Measurements from ENCODE around the gene C6orf89.

Gene C6orf89

GRCh38 chr6:36860126-36860525 lies 25.6 kb upstream of the C6orf89 start:
- WGBS, result 98% methylated on average over 7 of the region's 7 CpGs
- Histone ChIP-seq H4K8ac (ENCODE audit: low read length) (no peak overlapping the region), H3K14ac (ENCODE audit: low read length in 2 of 2) (no peak overlapping the region), H3K4ac (ENCODE audit: low read depth in 1 of 2, low read length in 2 of 2) (no peak overlapping the region), H3K18ac (ENCODE audit: low read depth in 1 of 2, low read length in 2 of 2) (no peak overlapping the region), H3K4me3 (ENCODE audit: insufficient read depth in 1 of 2, low read depth in 1 of 2, low read length in 2 of 2) (no peak overlapping the region), H3K27ac (ENCODE audit: low read length, poor library complexity, severe bottlenecking) (no peak overlapping the region), H4K91ac (ENCODE audit: low read length) (no peak overlapping the region), H3K4me1 (ENCODE audit: control insufficient read depth, insufficient read depth, low read depth, low read length) (peaks cover 5% of the 10 kb centered on the region), H3K9me3 (ENCODE audit: control insufficient read depth, low read length) (no peaks in the 10 kb centered on the region), H2BK120ac (ENCODE audit: low read depth, low read length) (no peak overlapping the region), H2BK5ac (ENCODE audit: low read depth, low read length, poor library complexity, severe bottlenecking) (no peak overlapping the region), H3K23ac (ENCODE audit: low read length in 2 of 2) (peak overlapping the region in 1 of 2 experiments; percentile 47), H3K9ac (ENCODE audit: low read length) (no peak overlapping the region), H2BK12ac (ENCODE audit: low read length in 2 of 2) (no peak overlapping the region), H2AK5ac (ENCODE audit: low read length, severe bottlenecking) (no peak overlapping the region), H3K4me2 (ENCODE audit: low read length, poor library complexity, severe bottlenecking) (no peak overlapping the region), H3K36me3 (ENCODE audit: control insufficient read depth in 1 of 2, insufficient read depth in 2 of 2, low read depth in 1 of 2, low read length in 2 of 2) (peaks cover 25% of the 10 kb centered on the region in 2 experiments), H2AFZ (ENCODE audit: low read depth, low read length) (no peak overlapping the region), H3K79me1 (replicated peaks; ENCODE audit: low read length, poor library complexity, severe bottlenecking) (peaks cover 47% of the 10 kb centered on the region), H3K27me3 (ENCODE audit: control insufficient read depth in 1 of 2, insufficient read depth in 1 of 2, low read length in 2 of 2) (no peaks in the 10 kb centered on the region), H2BK15ac (ENCODE audit: low read depth, poor library complexity, severe bottlenecking) (no peak overlapping the region)
- DNase-seq, result no peak

- Histone ChIP-seq H4K8ac (ENCODE audit: low read length) (no peak overlapping the region), H2AK5ac (ENCODE audit: low read length, severe bottlenecking) (no peak overlapping the region)
- 97% methylated on average over 8 of the region's 8 CpGs for WGBS
Measured at GRCh38 chr6:36862164-36862847, 23.4 kb upstream of the C6orf89 start.

DNA sequence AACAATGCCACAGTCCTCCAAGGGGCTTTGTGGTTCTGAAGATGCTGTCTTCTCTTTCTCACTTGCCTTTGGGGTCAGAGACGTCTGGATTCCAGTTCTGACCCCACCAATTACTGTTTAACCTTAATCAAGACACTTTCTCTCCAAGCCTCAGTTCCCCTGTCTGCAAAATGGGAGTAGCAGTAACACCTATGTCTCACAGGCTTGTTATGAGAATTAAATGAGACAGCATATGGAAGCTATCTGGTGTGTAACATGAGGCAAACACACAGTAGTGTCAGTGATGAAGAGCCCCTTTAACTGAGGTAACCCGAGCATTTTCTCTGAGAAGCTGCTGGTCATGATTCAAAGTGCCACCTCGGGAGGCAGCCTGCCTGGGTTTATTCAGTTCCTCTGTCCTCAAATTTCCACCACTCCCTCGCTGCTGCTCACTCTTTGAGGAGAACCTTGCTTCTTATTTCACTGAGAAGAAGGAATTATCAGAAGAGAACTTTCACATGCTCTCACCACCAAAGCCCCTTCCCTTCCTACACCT lies 22.8 kb upstream of the C6orf89 start:
- Histone ChIP-seq H2AFZ (ENCODE audit: low read depth, low read length) (no peak overlapping the region), H3K4me2 (ENCODE audit: low read length, poor library complexity, severe bottlenecking) (no peak overlapping the region), H2AK5ac (ENCODE audit: low read length, severe bottlenecking) (no peak overlapping the region), H3K9ac (ENCODE audit: low read length) (no peak overlapping the region), H2BK12ac (ENCODE audit: low read length in 2 of 2) (no peak overlapping the region), H3K36me3 (ENCODE audit: control insufficient read depth in 1 of 2, insufficient read depth in 2 of 2, low read depth in 1 of 2, low read length in 2 of 2) (peaks cover 14 to 17% of the 10 kb centered on the region in 2 experiments), H3K23ac (ENCODE audit: low read length in 2 of 2) (no peak overlapping the region), H3K4ac (ENCODE audit: low read depth in 1 of 2, low read length in 2 of 2) (no peak overlapping the region), H3K4me3 (ENCODE audit: insufficient read depth in 1 of 2, low read depth in 1 of 2, low read length in 2 of 2) (no peak overlapping the region), H3K27ac (ENCODE audit: low read length, poor library complexity, severe bottlenecking) (no peak overlapping the region), H3K4me1 (ENCODE audit: control insufficient read depth, insufficient read depth, low read depth, low read length) (peaks cover 5% of the 10 kb centered on the region), H2BK15ac (ENCODE audit: low read depth, poor library complexity, severe bottlenecking) (no peak overlapping the region), H4K91ac (ENCODE audit: low read length) (no peak overlapping the region), H4K8ac (ENCODE audit: low read length) (no peak overlapping the region), H2BK120ac (ENCODE audit: low read depth, low read length) (no peak overlapping the region), H3K79me1 (replicated peaks; ENCODE audit: low read length, poor library complexity, severe bottlenecking) (peaks cover 50% of the 10 kb centered on the region), H3K9me3 (ENCODE audit: control insufficient read depth, low read length) (no peaks in the 10 kb centered on the region), H3K14ac (ENCODE audit: low read length in 2 of 2) (no peak overlapping the region), H3K18ac (ENCODE audit: low read depth in 1 of 2, low read length in 2 of 2) (no peak overlapping the region), H3K27me3 (ENCODE audit: control insufficient read depth in 1 of 2, insufficient read depth in 1 of 2, low read length in 2 of 2) (no peaks in the 10 kb centered on the region), H2BK5ac (ENCODE audit: low read depth, low read length, poor library complexity, severe bottlenecking) (no peak overlapping the region)
- no peak for DNase-seq
- 94% methylated on average over 4 of the region's 4 CpGs for WGBS

More at GRCh38 chr6:36862164-36862847, 23.4 kb upstream of the C6orf89 start:
- H3K18ac ChIP-seq (ENCODE audit: low read depth in 1 of 2, low read length in 2 of 2), result no peak overlapping the region
- H3K27me3 ChIP-seq (ENCODE audit: control insufficient read depth in 1 of 2, insufficient read depth in 1 of 2, low read length in 2 of 2), result no peaks in the 10 kb centered on the region
- H3K27ac ChIP-seq (ENCODE audit: low read length, poor library complexity, severe bottlenecking), result no peak overlapping the region
- H2BK15ac ChIP-seq (ENCODE audit: low read depth, poor library complexity, severe bottlenecking), result no peak overlapping the region
- no peak overlapping the region for H2BK12ac ChIP-seq (ENCODE audit: low read length in 2 of 2)
- peaks cover 5% of the 10 kb centered on the region for H3K4me1 ChIP-seq (ENCODE audit: control insufficient read depth, insufficient read depth, low read depth, low read length)
- H3K79me1 ChIP-seq (replicated peaks; ENCODE audit: low read length, poor library complexity, severe bottlenecking), result peaks cover 46% of the 10 kb centered on the region
- H3K14ac ChIP-seq (ENCODE audit: low read length in 2 of 2), result no peak overlapping the region
- no peak overlapping the region for H3K4me3 ChIP-seq (ENCODE audit: insufficient read depth in 1 of 2, low read depth in 1 of 2, low read length in 2 of 2)
- H4K91ac ChIP-seq (ENCODE audit: low read length), result no peak overlapping the region
- peaks cover 14 to 17% of the 10 kb centered on the region in 2 experiments for H3K36me3 ChIP-seq (ENCODE audit: control insufficient read depth in 1 of 2, insufficient read depth in 2 of 2, low read depth in 1 of 2, low read length in 2 of 2)
- H2BK120ac ChIP-seq (ENCODE audit: low read depth, low read length), result no peak overlapping the region
- no peak overlapping the region for H3K9ac ChIP-seq (ENCODE audit: low read length)
- H3K4ac ChIP-seq (ENCODE audit: low read depth in 1 of 2, low read length in 2 of 2), result no peak overlapping the region
- no peak overlapping the region for H2BK5ac ChIP-seq (ENCODE audit: low read depth, low read length, poor library complexity, severe bottlenecking)
- DNase-seq, result no peak
- H3K4me2 ChIP-seq (ENCODE audit: low read length, poor library complexity, severe bottlenecking), result no peak overlapping the region
- no peak overlapping the region for H3K23ac ChIP-seq (ENCODE audit: low read length in 2 of 2)
- H3K9me3 ChIP-seq (ENCODE audit: control insufficient read depth, low read length), result no peaks in the 10 kb centered on the region
- no peak overlapping the region for H2AFZ ChIP-seq (ENCODE audit: low read depth, low read length)

DNA sequence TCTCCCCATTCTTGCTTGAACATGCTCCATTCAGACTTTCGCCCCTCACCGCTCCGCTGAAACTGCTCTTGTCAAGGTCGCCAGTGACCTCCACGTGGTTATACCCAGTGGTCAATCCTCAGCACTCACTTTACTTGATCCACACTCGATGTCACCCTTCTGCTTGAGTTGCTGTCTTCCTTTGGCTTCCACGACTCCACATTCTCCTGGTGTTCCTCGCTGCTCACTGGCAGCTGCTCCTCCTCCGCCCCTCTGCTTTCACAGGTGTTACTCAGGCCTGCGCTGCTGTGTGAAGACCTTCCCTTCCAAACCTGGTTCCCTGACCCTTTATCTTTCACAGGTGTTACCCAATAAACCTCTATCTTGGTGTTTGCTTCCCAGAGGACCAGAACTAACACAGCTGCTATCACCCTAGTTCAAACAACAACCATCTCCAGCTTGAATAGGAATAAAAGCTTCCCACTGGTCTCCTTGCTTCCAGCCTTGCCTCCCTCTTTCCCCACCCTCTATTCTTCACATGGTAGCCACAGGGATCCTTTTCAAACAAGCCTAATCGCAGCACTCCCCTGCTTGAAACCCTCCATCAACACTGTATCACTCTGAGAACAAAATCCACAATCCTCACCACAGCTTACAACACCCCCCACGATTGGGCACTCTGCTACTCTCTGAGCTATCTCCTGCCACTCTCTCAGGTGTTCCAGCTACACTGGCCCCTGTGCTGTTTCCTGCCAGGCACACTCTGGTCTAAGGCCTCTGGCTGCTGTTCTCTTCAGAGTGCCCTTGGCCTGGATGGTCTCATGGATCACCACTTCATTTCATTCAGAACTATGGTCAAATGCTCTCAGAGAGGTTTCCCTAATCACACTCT lies 21.8 kb upstream of the C6orf89 start:
- H3K36me3 ChIP-seq (ENCODE audit: control insufficient read depth in 1 of 2, insufficient read depth in 2 of 2, low read depth in 1 of 2, low read length in 2 of 2), result peaks cover 14 to 19% of the 10 kb centered on the region in 2 experiments
- no peak overlapping the region for H4K8ac ChIP-seq (ENCODE audit: low read length)
- no peak overlapping the region for H3K23ac ChIP-seq (ENCODE audit: low read length in 2 of 2)
- H3K4me3 ChIP-seq (ENCODE audit: insufficient read depth in 1 of 2, low read depth in 1 of 2, low read length in 2 of 2), result no peak overlapping the region
- DNase-seq, result no peak
- H2AFZ ChIP-seq (ENCODE audit: low read depth, low read length), result no peak overlapping the region
- H4K91ac ChIP-seq (ENCODE audit: low read length), result no peak overlapping the region
- no peak overlapping the region for H2AK5ac ChIP-seq (ENCODE audit: low read length, severe bottlenecking)
- no peak overlapping the region for H3K4me2 ChIP-seq (ENCODE audit: low read length, poor library complexity, severe bottlenecking)
- no peak overlapping the region for H2BK120ac ChIP-seq (ENCODE audit: low read depth, low read length)
- H3K14ac ChIP-seq (ENCODE audit: low read length in 2 of 2), result no peak overlapping the region
- H2BK15ac ChIP-seq (ENCODE audit: low read depth, poor library complexity, severe bottlenecking), result no peak overlapping the region
- H2BK12ac ChIP-seq (ENCODE audit: low read length in 2 of 2), result peak overlapping the region in 1 of 2 experiments; percentile 25
- peaks cover 53% of the 10 kb centered on the region for H3K79me1 ChIP-seq (replicated peaks; ENCODE audit: low read length, poor library complexity, severe bottlenecking)
- WGBS, result 94% methylated on average over 12 of the region's 12 CpGs
- no peak overlapping the region for H3K4ac ChIP-seq (ENCODE audit: low read depth in 1 of 2, low read length in 2 of 2)
- H3K4me1 ChIP-seq (ENCODE audit: control insufficient read depth, insufficient read depth, low read depth, low read length), result peaks cover 2% of the 10 kb centered on the region
- no peak overlapping the region for H3K27ac ChIP-seq (ENCODE audit: low read length, poor library complexity, severe bottlenecking)
- no peak overlapping the region for H2BK5ac ChIP-seq (ENCODE audit: low read depth, low read length, poor library complexity, severe bottlenecking)
- H3K18ac ChIP-seq (ENCODE audit: low read depth in 1 of 2, low read length in 2 of 2), result no peak overlapping the region
- H3K9me3 ChIP-seq (ENCODE audit: control insufficient read depth, low read length), result no peaks in the 10 kb centered on the region
- no peak overlapping the region for H3K9ac ChIP-seq (ENCODE audit: low read length)
- H3K27me3 ChIP-seq (ENCODE audit: control insufficient read depth in 1 of 2, insufficient read depth in 1 of 2, low read length in 2 of 2), result no peaks in the 10 kb centered on the region
